NCI-H2196 treated with DMSO at 0.1 percent for 48 hours (cell line): Measurements from ENCODE around the gene ZNF724.
"Not testable (repeated sequence)": the region's sequence is repeated elsewhere in the genome, so short reads cannot be mapped to it uniquely, and the experiment has no call there.

Source experiments
- DNase-seq: peaks from one replicate; lab custom pipeline; 2025; ENCODE audit not compliant: unreplicated experiment; lab: John Stamatoyannopoulos, UW

ZNF724 gene

GRCh38 chr19:23253256-23253655, 3.1 kb upstream of the ZNF724 start:
- DNase-seq, result not testable (repeated sequence)

- no peak for DNase-seq
Observed at GRCh38 chr19:23241419-23241818, 8.8 kb downstream of the ZNF724 start.

GRCh38 chr19:23222998-23223652, 27.1 kb downstream of the ZNF724 start:
- DNase-seq, result no peak

- DNase-seq, result no peak
Observed at GRCh38 chr19:23203841-23204344, 46.3 kb downstream of the ZNF724 start.

GRCh38 chr19:23190341-23190740, 59.9 kb downstream of the ZNF724 start:
- no peak for DNase-seq

GRCh38 chr19:23183251-23183650, 66.9 kb downstream of the ZNF724 start:
- DNase-seq, result no peak
